Neural cell (in vitro differentiated cells): ENCODE data around the gene RPRD1A. TPM values are rescaled to one million over a fixed set of nuclear protein-coding genes. Genes with fewer than 3 reads are reported as not detected.
"Not testable (repeated sequence)": the region's sequence is repeated elsewhere in the genome, so short reads cannot be mapped to it uniquely, and the experiment has no call there.

Experiments
- H2AFZ ChIP-seq: fragments of 200-600, 300-800 bp; sonication (generic), shearing (Covaris generic); 2 replicates; pipeline ENCODE4 v1.6.0; 2014; ENCODE audit warnings: low read depth, mild to moderate bottlenecking, antibody characterized with exemption, low read length, moderate library complexity
- H3F3A ChIP-seq: fragments of 200-600 bp; shearing (Covaris generic); 2 replicates; pipeline ENCODE4 v1.6.1; 2016; ENCODE audit warnings: mild to moderate bottlenecking, moderate library complexity, mixed read lengths, antibody characterized with exemption, low read length; ENCODE audit not compliant: insufficient read depth, poor library complexity, severe bottlenecking
- H3K27ac ChIP-seq: fragments of 200-600, 300-800 bp; sonication (generic), shearing (Covaris generic); 2 replicates; pipeline ENCODE4 v1.5.1; 2014; ENCODE audit warnings: mild to moderate bottlenecking, low read length, moderate library complexity
- H3K27me3 ChIP-seq: fragments of 300-800, 200-600 bp; sonication (generic), shearing (Covaris generic); 2 replicates; pipeline ENCODE4 v1.6.0; 2014; ENCODE audit warnings: mild to moderate bottlenecking, low read depth, low read length, moderate library complexity; ENCODE audit not compliant: insufficient read depth
- H3K36me3 ChIP-seq: fragments of 300-800, 200-600 bp; sonication (generic), shearing (Covaris generic); 2 replicates; pipeline ENCODE4 v1.5.1; 2014; ENCODE audit warnings: mild to moderate bottlenecking, antibody characterized with exemption, low read length, moderate library complexity; ENCODE audit not compliant: insufficient read depth
- H3K4me2 ChIP-seq: fragments of 300-800, 200-600 bp; sonication (generic), shearing (Covaris generic); 2 replicates; pipeline ENCODE4 v1.6.0; 2014; ENCODE audit warnings: mild to moderate bottlenecking, low read length
- H3K4me3 ChIP-seq: fragments of 300-800, 200-600 bp; sonication (generic), shearing (Covaris generic); 2 replicates; pipeline ENCODE4 v1.5.1; 2014; ENCODE audit warnings: mild to moderate bottlenecking, low read length, moderate library complexity
- H3K79me2 ChIP-seq: fragments of 200-600 bp; shearing (Covaris generic); replicated peaks from 2 replicates; pipeline ENCODE4 v1.6.0; 2014; ENCODE audit warnings: mild to moderate bottlenecking, low read length, moderate library complexity; ENCODE audit not compliant: insufficient read depth
- H3K9ac ChIP-seq: fragments of 300-800, 200-600 bp; sonication (generic), shearing (Covaris generic); 2 replicates; pipeline ENCODE4 v1.6.1; 2016; ENCODE audit warnings: mild to moderate bottlenecking, low read length, mixed read lengths
- H3K9me2 ChIP-seq: fragments of 200-600 bp; shearing (Covaris generic); 2 replicates; pipeline ENCODE4 v1.6.1; 2016; ENCODE audit warnings: mild to moderate bottlenecking, low read length, mixed read lengths; ENCODE audit not compliant: insufficient read depth
- H3K9me3 ChIP-seq: fragments of 200-600, 300-800 bp; sonication (generic), shearing (Covaris generic); 2 replicates; pipeline ENCODE4 v1.6.1; 2016; ENCODE audit warnings: mild to moderate bottlenecking, mixed run types, low read length, moderate library complexity, mixed read lengths
- H4K20me1 ChIP-seq: fragments of 200-600 bp; shearing (Covaris generic); 2 replicates; pipeline ENCODE4 v1.6.1; 2016; ENCODE audit warnings: mild to moderate bottlenecking, mixed run types; ENCODE audit not compliant: insufficient read depth
- CTCF ChIP-seq: fragments of 450-650 bp; IDR thresholded peaks from 2 replicates; pipeline ENCODE4 v1.5.1; 2014; ENCODE audit warnings: antibody characterized with exemption, mild to moderate bottlenecking, moderate library complexity; ENCODE audit not compliant: poor library complexity, severe bottlenecking
- EP300 ChIP-seq: fragments of 450-650 bp; conservative IDR thresholded peaks from 2 replicates; pipeline ENCODE4 v1.6.1; 2014; ENCODE audit warnings: antibody characterized with exemption, mild to moderate bottlenecking, moderate library complexity; ENCODE audit not compliant: poor library complexity, severe bottlenecking
- EZH2 ChIP-seq: fragments of 200-600, 300-800 bp; shearing (Covaris generic), sonication (generic); IDR thresholded peaks from 2 replicates; pipeline ENCODE4 v1.6.1; 2014; ENCODE audit warnings: antibody characterized with exemption, low read length, borderline replicate concordance, mild to moderate bottlenecking; ENCODE audit not compliant: insufficient read depth, poor library complexity, severe bottlenecking
- MXI1 ChIP-seq: fragments of 450-650 bp; conservative IDR thresholded peaks from 2 replicates; pipeline ENCODE4 v1.6.1; 2014; ENCODE audit warnings: antibody characterized with exemption, mild to moderate bottlenecking; ENCODE audit not compliant: poor library complexity, severe bottlenecking
- POLR2AphosphoS5 ChIP-seq: IDR thresholded peaks from 2 replicates; pipeline ENCODE4 v1.6.1; 2012
- RAD21 ChIP-seq: fragments of 450-650 bp; conservative IDR thresholded peaks from 2 replicates; pipeline ENCODE4 v1.6.1; 2014; ENCODE audit warnings: antibody characterized with exemption, mild to moderate bottlenecking, moderate library complexity
- TAF1 ChIP-seq: IDR thresholded peaks from 2 replicates; pipeline ENCODE4 v1.6.1; 2012; ENCODE audit warnings: low read depth
- polyA minus RNA-seq: library from RNA; depleted of rRNA, polyadenylated mRNA; stranded (reverse); fragments of >200 nt; gene quantifications from 2 replicates; pipeline ENCODE4 v1.2.3, GENCODE V29; 2014
- polyA plus RNA-seq: library from polyadenylated mRNA; depleted of rRNA; stranded (reverse); fragments of >200 nt; gene quantifications from 2 replicates; pipeline ENCODE4 v1.2.3, GENCODE V29; 2014
- TF ChIP-seq, protein P1 (sequence below): IDR thresholded peaks from 2 replicates; pipeline ENCODE4 v1.6.1; 2012; ENCODE audit warnings: borderline replicate concordance

The RPRD1A gene
- polyA plus RNA-seq (129 and 136 TPM in 2 replicates), polyA minus RNA-seq (156 and 180 TPM in 2 replicates)

- no peaks in the 10 kb centered on the region for H3K9me3 ChIP-seq
- H3K27ac ChIP-seq: peak within 1 kb of the TSS; percentile 95
- H3K4me2 ChIP-seq: peak within 1 kb of the TSS; percentile 71
- peaks cover 47% of the 10 kb centered on the region for H3K79me2 ChIP-seq
- no peaks in the 10 kb centered on the region for H3K36me3 ChIP-seq
- no peaks in the 10 kb centered on the region for H3K9me2 ChIP-seq
- TF ChIP-seq, protein P1, sequence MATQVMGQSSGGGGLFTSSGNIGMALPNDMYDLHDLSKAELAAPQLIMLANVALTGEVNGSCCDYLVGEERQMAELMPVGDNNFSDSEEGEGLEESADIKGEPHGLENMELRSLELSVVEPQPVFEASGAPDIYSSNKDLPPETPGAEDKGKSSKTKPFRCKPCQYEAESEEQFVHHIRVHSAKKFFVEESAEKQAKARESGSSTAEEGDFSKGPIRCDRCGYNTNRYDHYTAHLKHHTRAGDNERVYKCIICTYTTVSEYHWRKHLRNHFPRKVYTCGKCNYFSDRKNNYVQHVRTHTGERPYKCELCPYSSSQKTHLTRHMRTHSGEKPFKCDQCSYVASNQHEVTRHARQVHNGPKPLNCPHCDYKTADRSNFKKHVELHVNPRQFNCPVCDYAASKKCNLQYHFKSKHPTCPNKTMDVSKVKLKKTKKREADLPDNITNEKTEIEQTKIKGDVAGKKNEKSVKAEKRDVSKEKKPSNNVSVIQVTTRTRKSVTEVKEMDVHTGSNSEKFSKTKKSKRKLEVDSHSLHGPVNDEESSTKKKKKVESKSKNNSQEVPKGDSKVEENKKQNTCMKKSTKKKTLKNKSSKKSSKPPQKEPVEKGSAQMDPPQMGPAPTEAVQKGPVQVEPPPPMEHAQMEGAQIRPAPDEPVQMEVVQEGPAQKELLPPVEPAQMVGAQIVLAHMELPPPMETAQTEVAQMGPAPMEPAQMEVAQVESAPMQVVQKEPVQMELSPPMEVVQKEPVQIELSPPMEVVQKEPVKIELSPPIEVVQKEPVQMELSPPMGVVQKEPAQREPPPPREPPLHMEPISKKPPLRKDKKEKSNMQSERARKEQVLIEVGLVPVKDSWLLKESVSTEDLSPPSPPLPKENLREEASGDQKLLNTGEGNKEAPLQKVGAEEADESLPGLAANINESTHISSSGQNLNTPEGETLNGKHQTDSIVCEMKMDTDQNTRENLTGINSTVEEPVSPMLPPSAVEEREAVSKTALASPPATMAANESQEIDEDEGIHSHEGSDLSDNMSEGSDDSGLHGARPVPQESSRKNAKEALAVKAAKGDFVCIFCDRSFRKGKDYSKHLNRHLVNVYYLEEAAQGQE: peak; percentile 71
- no peak for TF ChIP-seq EP300
- TF ChIP-seq MXI1: peak; percentile 91
- TF ChIP-seq TAF1: peak; percentile 61
- TF ChIP-seq RAD21: no peak
- TF ChIP-seq CTCF: no peak
- no peak for TF ChIP-seq EZH2
- peak; percentile 96 for TF ChIP-seq POLR2AphosphoS5
- no peaks in the 10 kb centered on the region for H4K20me1 ChIP-seq
- H2AFZ ChIP-seq: peak within 1 kb of the TSS; percentile 95
- no peaks in the 10 kb centered on the region for H3F3A ChIP-seq
- H3K9ac ChIP-seq: peak within 1 kb of the TSS; percentile 94
- H3K27me3 ChIP-seq: no peaks in the 10 kb centered on the region
- peak within 1 kb of the TSS; percentile 98 for H3K4me3 ChIP-seq
Measured at GRCh38 chr18:36067055-36067957, at the start of gene RPRD1A. Gene RPRD1A, minus strand, starts transcription at chr18:36067559. Its CDS starts 155 bp downstream, at chr18:36067404.

DNA sequence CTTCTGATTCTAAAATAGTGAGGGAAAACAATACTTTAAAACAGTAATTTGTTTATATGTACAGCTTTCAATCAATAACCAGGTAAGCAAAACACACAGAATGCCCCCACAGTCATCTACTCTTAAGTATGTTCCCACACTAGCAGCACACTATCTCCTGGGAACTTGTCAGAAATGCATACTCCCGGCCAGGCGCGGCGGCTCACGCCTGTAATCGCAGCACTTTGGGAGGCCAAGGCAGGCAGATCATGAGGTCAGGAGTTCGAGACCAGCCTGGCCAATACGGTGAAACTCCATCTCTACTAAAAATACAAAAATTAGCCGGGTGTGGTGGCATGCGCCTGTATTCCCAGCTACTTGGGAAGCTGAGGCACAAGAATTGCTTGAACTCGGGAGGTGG is 49.4 kb upstream of the RPRD1A start:
- H3K4me2 ChIP-seq, H3K27me3 ChIP-seq, H3K9me2 ChIP-seq, H3K79me2 ChIP-seq, H4K20me1 ChIP-seq, H3K4me3 ChIP-seq, H2AFZ ChIP-seq, H3F3A ChIP-seq, H3K9ac ChIP-seq, H3K9me3 ChIP-seq, H3K36me3 ChIP-seq, H3K27ac ChIP-seq: not testable (repeated sequence)
